NT2/D1 (cell line): ENCODE measurements around the gene EXOC1.
"Not testable (repeated sequence)": the region's sequence is repeated elsewhere in the genome, so short reads cannot be mapped to it uniquely, and the experiment has no call there.

Experiments
- DNase-seq: peaks from one replicate; pipeline ENCODE4 v3.0.0-alpha.2; 2011; ENCODE audit warnings: low read depth, low spot score
- H3K27me3 ChIP-seq: 2 replicates; pipeline ENCODE4 v1.6.0; 2011; ENCODE audit warnings: mild to moderate bottlenecking; ENCODE audit not compliant: insufficient read length, insufficient read depth
- H3K36me3 ChIP-seq: 2 replicates; pipeline ENCODE4 v1.6.1; 2011; ENCODE audit warnings: mild to moderate bottlenecking, low read length, mixed read lengths; ENCODE audit not compliant: insufficient read depth, insufficient read length
- H3K4me1 ChIP-seq: 2 replicates; pipeline ENCODE4 v1.5.1; 2011; ENCODE audit not compliant: insufficient read depth, insufficient read length
- H3K4me3 ChIP-seq: 2 replicates; pipeline ENCODE4 v1.5.1; 2011; ENCODE audit warnings: low read depth; ENCODE audit not compliant: insufficient read length
- H3K9ac ChIP-seq: 2 replicates; pipeline ENCODE4 v1.6.0; 2011; ENCODE audit warnings: low read depth; ENCODE audit not compliant: insufficient read length
- H3K9me3 ChIP-seq: 2 replicates; pipeline ENCODE4 v1.5.1; 2011; ENCODE audit warnings: mild to moderate bottlenecking, low read length; ENCODE audit not compliant: insufficient read depth
- SUZ12 ChIP-seq: IDR thresholded peaks from 2 replicates; pipeline ENCODE4 v1.6.1; 2011; ENCODE audit not compliant: insufficient read length, insufficient read depth; ENCODE audit errors: extremely low read depth
- YY1 ChIP-seq: IDR thresholded peaks from 2 replicates; pipeline ENCODE4 v1.6.1; 2011; ENCODE audit not compliant: insufficient read length, insufficient read depth
- ZNF274 ChIP-seq: IDR thresholded peaks from 2 replicates; pipeline ENCODE4 v1.6.1; 2011; ENCODE audit warnings: mild to moderate bottlenecking, low read depth, low read length

The EXOC1 gene

DNA sequence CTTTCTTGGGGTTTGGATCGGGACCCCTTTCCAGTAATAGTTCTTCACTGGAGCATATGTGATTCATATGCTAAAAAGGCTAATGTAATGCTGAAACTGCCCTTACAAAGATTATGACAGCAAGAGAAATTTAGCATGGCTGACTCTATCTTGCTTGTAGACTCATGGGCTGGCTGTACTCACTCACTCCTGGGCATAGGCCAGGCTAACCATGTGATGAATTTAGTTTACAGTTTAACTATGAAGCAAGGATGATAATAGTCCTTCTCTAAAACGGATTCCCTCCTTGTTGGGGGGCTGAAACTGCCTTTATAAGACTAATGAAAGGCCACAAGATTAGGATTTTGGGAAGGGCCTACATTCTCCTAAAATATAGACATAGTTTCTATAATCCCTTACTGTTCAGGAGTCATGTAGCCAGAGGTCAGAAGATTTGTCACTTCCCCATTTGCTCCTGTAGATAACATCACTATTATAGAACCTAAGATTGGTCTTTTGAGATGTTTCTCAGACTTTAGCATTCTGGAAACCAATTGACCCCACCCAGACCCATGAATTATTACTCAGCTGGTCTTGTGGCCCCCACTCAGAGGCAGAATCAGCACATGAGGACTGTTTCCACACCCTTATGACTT, 74.5 kb downstream of the EXOC1 start:
- Histone ChIP-seq H3K4me1 (no peaks in the 10 kb centered on the region), H3K9ac (no peak overlapping the region), H3K9me3 (peaks cover 16% of the 10 kb centered on the region), H3K36me3 (no peaks in the 10 kb centered on the region), H3K4me3 (no peak overlapping the region), H3K27me3 (no peaks in the 10 kb centered on the region)
- TF ChIP-seq YY1 (no peak), SUZ12 (no peak), ZNF274 (no peak)
- DNase-seq = no peak

DNA sequence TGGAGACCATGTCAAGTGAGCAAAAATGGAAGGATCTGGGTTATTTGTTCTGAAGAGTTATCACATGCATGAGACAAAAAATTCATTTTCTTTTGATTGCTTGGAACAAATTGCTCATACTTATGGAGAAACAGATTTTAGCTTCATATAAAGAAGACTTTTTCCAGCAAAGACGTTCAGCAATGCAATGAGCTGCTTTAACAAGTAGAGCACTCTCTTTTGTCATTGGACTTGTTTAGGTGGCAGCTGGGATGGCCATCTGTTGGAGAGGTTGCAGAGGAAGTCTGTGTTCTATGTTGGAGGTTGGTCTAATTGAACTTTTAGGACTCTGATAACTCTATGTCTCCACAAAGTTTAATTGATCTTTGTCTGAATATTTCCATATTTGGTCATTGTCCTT, 75.4 kb downstream of the EXOC1 start:
- Histone ChIP-seq H3K9me3 (peaks cover 16% of the 10 kb centered on the region), H3K27me3 (no peaks in the 10 kb centered on the region), H3K9ac (no peak overlapping the region), H3K4me1 (no peaks in the 10 kb centered on the region), H3K4me3 (no peak overlapping the region), H3K36me3 (no peaks in the 10 kb centered on the region)
- no peak for DNase-seq
- TF ChIP-seq YY1 (no peak), ZNF274 (no peak), SUZ12 (no peak)

GRCh38 chr4:55931043-55931442, 77.6 kb downstream of the EXOC1 start:
- no peak for DNase-seq
- Histone ChIP-seq H3K4me1 (no peaks in the 10 kb centered on the region), H3K9me3 (peaks cover 20% of the 10 kb centered on the region), H3K9ac (no peak overlapping the region), H3K4me3 (no peak overlapping the region), H3K36me3 (no peaks in the 10 kb centered on the region), H3K27me3 (no peaks in the 10 kb centered on the region)
- TF ChIP-seq YY1 (no peak), ZNF274 (no peak), SUZ12 (no peak)

GRCh38 chr4:55931833-55932232, 78.4 kb downstream of the EXOC1 start:
- H3K9me3 ChIP-seq = peaks cover 25% of the 10 kb centered on the region
- no peak overlapping the region for H3K4me3 ChIP-seq
- no peaks in the 10 kb centered on the region for H3K36me3 ChIP-seq
- TF ChIP-seq ZNF274 (no peak), YY1 (no peak), SUZ12 (no peak)
- no peak overlapping the region for H3K9ac ChIP-seq
- H3K4me1 ChIP-seq = no peaks in the 10 kb centered on the region
- no peak for DNase-seq
- no peaks in the 10 kb centered on the region for H3K27me3 ChIP-seq

GRCh38 chr4:55932511-55932910, 79.1 kb downstream of the EXOC1 start:
- H3K36me3 ChIP-seq = no peaks in the 10 kb centered on the region

GRCh38 chr4:55933611-55934010, 80.2 kb downstream of the EXOC1 start:
- Histone ChIP-seq H3K9ac (no peak overlapping the region), H3K27me3 (no peaks in the 10 kb centered on the region), H3K4me3 (no peak overlapping the region), H3K4me1 (no peaks in the 10 kb centered on the region), H3K9me3 (peaks cover 25% of the 10 kb centered on the region), H3K36me3 (no peaks in the 10 kb centered on the region)
- TF ChIP-seq ZNF274 (no peak), SUZ12 (no peak), YY1 (no peak)
- no peak for DNase-seq

More at GRCh38 chr4:55932511-55932910, 79.1 kb downstream of the EXOC1 start:
- TF ChIP-seq YY1 (no peak), ZNF274 (no peak), SUZ12 (no peak)
- no peak for DNase-seq
- Histone ChIP-seq H3K9ac (no peak overlapping the region), H3K4me3 (no peak overlapping the region), H3K9me3 (peaks cover 32% of the 10 kb centered on the region), H3K4me1 (no peaks in the 10 kb centered on the region), H3K27me3 (no peaks in the 10 kb centered on the region)

DNA sequence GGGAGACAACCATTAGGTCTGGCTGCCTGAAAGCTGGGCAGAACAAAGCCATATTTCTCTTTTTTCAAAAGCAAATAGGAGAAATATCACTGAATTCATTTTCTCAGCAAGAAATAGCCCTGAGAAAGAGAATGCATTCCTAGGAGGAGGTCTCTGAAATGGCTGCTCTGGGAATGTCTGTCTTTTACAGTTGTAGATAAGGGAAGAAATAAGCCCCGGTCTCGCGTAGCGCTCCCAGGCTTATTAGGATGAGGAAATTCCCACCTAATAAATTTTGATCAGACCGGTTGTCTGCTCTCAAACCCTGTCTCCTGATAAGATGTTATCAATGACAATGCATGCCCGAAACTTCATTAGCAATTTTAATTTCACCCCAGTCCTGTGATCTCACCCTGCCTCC, 82.5 kb downstream of the EXOC1 start:
- H3K27me3 ChIP-seq, H3K4me3 ChIP-seq, H3K9ac ChIP-seq, DNase-seq, H3K36me3 ChIP-seq, H3K4me1 ChIP-seq: not testable (repeated sequence)
- peaks cover 19% of the 10 kb centered on the region; the same call in 1 of the 2 replicates for H3K9me3 ChIP-seq
